PFSK-1 (cell line): ENCODE results near the gene CCDC12.

ENCODE experiments used
- FOXP2 ChIP-seq: optimal IDR thresholded peaks from 2 replicates; pipeline ENCODE3; 2011; ENCODE audit warnings: borderline replicate concordance, control low read depth, inconsistent platforms; ENCODE audit not compliant: insufficient read depth; ENCODE audit errors: extremely low read length, extremely low read depth
- POLR2AphosphoS5 ChIP-seq: IDR thresholded peaks from 2 replicates; pipeline ENCODE4 v1.6.1; 2012; ENCODE audit warnings: low read depth, mild to moderate bottlenecking, control low read depth, low read length, moderate library complexity
- SIN3A ChIP-seq: IDR thresholded peaks from 2 replicates; pipeline ENCODE4 v1.6.1; 2012; ENCODE audit warnings: mild to moderate bottlenecking, low read length, moderate library complexity, borderline replicate concordance; ENCODE audit not compliant: insufficient read depth
- TAF1 ChIP-seq: IDR thresholded peaks from 2 replicates; pipeline ENCODE4 v1.6.1; 2012; ENCODE audit warnings: low read length, control low read depth, borderline replicate concordance; ENCODE audit not compliant: insufficient read depth
- TF ChIP-seq, protein P1 (sequence below), 2 experiments: IDR thresholded peaks; 2 replicates each; pipeline versions ENCODE4 v1.6.1 to v1.8.0; 2011 to 2012; ENCODE audit warnings: low read depth in 2 of 2, low read length in 2 of 2, control low read depth in 1 of 2, inconsistent platforms in 1 of 2, mild to moderate bottlenecking in 1 of 2, moderate library complexity in 1 of 2; ENCODE audit not compliant: insufficient read depth in 1 of 2

The CCDC12 gene

DNA sequence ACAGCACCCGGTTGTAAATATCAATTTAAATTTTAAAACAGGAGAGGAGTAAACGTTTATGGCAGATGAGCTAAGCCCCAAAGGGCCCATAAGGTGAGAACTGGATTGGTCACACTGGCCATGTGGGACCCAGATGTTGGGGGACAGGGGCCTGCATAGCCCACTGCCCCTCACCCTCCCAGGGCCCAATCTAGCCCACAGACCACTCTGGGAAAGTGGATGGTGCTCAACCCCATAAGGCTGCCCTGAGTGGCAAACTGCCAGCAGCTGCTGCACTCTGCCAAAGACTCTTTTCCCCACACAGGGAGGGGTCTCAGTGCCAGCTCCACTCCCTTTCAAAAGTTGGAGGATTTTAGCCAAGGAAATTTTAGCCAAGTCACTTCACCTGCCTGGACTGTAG, 42.5 kb downstream of the CCDC12 start:
- TF ChIP-seq FOXP2 (no peak), POLR2AphosphoS5 (no peak), TAF1 (no peak), SIN3A (no peak)
- TF ChIP-seq, protein P1, sequence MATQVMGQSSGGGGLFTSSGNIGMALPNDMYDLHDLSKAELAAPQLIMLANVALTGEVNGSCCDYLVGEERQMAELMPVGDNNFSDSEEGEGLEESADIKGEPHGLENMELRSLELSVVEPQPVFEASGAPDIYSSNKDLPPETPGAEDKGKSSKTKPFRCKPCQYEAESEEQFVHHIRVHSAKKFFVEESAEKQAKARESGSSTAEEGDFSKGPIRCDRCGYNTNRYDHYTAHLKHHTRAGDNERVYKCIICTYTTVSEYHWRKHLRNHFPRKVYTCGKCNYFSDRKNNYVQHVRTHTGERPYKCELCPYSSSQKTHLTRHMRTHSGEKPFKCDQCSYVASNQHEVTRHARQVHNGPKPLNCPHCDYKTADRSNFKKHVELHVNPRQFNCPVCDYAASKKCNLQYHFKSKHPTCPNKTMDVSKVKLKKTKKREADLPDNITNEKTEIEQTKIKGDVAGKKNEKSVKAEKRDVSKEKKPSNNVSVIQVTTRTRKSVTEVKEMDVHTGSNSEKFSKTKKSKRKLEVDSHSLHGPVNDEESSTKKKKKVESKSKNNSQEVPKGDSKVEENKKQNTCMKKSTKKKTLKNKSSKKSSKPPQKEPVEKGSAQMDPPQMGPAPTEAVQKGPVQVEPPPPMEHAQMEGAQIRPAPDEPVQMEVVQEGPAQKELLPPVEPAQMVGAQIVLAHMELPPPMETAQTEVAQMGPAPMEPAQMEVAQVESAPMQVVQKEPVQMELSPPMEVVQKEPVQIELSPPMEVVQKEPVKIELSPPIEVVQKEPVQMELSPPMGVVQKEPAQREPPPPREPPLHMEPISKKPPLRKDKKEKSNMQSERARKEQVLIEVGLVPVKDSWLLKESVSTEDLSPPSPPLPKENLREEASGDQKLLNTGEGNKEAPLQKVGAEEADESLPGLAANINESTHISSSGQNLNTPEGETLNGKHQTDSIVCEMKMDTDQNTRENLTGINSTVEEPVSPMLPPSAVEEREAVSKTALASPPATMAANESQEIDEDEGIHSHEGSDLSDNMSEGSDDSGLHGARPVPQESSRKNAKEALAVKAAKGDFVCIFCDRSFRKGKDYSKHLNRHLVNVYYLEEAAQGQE (IDR thresholded peaks at IDR 0.05; ENCODE audit: insufficient read depth in 1 of 2, low read depth in 2 of 2, low read length in 2 of 2), result no peak

DNA sequence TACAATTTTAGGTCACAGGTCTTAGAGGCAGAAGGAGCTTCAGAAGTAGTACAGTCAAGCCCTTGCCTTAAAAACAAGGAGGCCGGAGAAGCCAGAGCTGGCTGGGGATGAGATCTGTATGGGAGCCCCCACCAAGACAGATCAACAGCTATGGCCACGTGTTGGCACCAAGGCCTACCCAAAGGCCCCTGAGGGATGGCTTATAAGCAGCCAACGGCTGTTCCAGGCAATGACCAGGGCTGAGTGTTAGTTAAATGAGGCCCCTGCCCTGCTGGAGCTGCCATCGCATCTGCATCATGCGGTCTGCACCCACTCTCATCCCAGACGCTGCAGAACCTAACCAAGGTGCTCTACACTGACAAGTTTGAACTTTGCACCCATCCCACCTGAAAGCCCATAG, 43.3 kb downstream of the CCDC12 start:
- no peak for TF ChIP-seq TAF1
- no peak for TF ChIP-seq FOXP2
- TF ChIP-seq SIN3A, result no peak

DNA sequence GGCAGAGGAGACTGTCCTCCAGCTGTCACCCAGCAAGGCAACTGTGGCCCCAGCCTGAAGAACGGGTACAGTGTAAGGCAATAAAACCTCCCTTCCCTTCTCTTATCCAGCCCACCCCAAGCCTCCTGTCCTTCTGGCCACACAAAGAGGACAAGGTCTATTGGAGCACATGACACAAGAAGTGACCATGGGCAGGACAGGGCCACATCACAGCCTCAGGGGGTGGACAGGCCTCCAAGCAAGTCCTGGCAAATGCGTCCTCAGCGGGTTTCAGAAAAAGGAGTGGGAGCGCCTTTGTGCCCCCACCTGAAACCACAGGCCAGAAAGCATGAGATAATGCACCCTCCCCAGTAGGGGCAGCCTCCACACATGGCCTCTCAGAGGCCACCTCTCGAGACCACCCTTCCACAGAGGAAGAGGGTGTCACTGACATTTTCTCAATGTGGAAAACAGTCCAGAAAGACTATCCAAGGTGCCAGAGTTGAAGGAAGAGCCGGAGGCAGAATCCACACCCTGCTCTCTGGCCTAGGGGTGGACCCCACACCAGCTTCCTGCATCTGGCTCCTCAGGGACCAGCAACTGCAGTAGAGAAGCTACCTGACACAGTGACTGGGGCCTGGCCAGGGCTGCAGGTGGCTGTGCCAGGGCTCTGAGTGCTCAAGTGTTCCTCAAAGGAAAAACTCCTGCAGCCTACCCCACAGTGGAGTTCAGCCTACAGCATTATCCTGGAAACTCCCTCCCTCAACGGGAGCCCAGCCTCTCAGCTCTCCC, 43.9 kb downstream of the CCDC12 start:
- TF ChIP-seq, protein P1 (IDR thresholded peaks at IDR 0.05; ENCODE audit: insufficient read depth in 1 of 2, low read depth in 2 of 2, low read length in 2 of 2), result no peak
- TF ChIP-seq SIN3A, result no peak
- no peak for TF ChIP-seq TAF1
- no peak for TF ChIP-seq FOXP2
- TF ChIP-seq POLR2AphosphoS5, result no peak

DNA sequence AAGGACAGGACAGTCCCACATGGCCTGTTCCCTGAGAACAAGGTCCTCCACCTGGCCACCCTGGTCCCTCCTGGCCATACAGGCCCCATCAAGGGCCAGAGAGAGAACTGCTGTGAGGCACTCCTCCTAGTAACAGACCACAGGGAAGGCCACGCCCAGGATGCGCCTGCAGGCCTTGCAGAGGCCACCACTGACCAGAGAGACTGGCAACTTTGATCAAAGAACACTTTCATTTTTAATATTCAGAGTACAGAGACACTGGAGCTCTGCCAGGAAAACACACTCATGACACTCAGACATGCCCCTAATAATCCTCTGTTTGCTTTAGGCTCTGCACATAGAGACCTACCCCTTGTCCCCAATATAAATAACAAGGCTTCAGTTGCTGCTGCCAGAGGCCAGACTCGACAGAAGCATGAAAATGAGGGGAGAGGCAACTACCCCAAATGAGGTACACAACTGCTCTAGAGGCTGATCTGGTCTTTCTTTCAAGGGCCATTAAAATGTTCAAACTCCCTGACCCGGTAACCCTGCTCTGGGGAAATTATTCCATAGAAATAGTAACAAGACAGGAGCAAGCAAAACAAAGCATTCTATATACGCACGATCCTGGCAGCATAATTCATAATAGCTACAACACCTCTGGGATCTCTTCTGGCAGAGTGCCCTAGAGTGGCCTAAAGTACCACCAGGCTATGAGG, 44.8 kb downstream of the CCDC12 start:
- TF ChIP-seq SIN3A, result no peak
- no peak for TF ChIP-seq TAF1
- TF ChIP-seq FOXP2, result no peak
- TF ChIP-seq, protein P1 (IDR thresholded peaks at IDR 0.05; ENCODE audit: insufficient read depth in 1 of 2, low read depth in 2 of 2, low read length in 2 of 2), result no peak
- TF ChIP-seq POLR2AphosphoS5, result no peak

DNA sequence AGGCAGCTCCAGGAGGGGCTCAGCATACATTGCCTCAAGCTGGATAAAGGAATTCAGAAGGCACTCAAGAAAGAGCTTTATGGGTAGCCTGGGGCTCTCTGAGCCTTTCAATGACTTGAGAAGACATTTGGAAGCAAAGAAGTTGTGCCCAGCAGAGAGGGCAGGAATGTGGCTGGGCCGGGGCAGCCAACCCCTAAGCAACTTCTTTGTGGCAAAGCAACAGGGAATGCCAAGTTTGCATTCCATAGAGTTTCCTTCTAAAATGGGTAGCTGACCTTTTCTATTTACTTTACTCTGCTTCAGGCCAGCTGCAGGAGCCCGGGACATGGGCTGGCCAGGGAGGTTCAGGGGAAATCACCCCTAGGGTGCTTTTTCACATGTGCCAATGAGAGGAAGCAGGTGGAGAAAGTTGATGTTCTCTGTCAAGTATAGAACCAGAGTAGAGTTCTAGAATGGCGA, 45.6 kb downstream of the CCDC12 start:
- no peak for TF ChIP-seq POLR2AphosphoS5
- no peak for TF ChIP-seq SIN3A
- no peak for TF ChIP-seq FOXP2
- TF ChIP-seq, protein P1 (IDR thresholded peaks at IDR 0.05; ENCODE audit: insufficient read depth in 1 of 2, low read depth in 2 of 2, low read length in 2 of 2), result no peak
- TF ChIP-seq TAF1, result no peak
